Endodermal cell (in vitro differentiated cells): ENCODE data around the gene ZNF83. TPM values are rescaled to one million over a fixed set of nuclear protein-coding genes. Genes with fewer than 3 reads are reported as not detected.
A peak's percentile ranks its signal among the peaks of the same experiment; 100 is the strongest.
"Not testable (repeated sequence)": the region's sequence is repeated elsewhere in the genome, so short reads cannot be mapped to it uniquely, and the experiment has no call there.

Experiments used
- DNase-seq: peaks from one replicate; pipeline ENCODE4 v3.0.0-alpha.2; 2017
- H3K27ac ChIP-seq: 2 replicates; pipeline ENCODE4 v1.5.1; 2013; ENCODE audit warnings: mild to moderate bottlenecking, low read depth, low read length, moderate library complexity
- H3K27me3 ChIP-seq: 2 replicates; pipeline ENCODE4 v1.6.1; 2013; ENCODE audit warnings: mild to moderate bottlenecking, low read length, moderate library complexity; ENCODE audit not compliant: insufficient read depth, control insufficient read depth, poor library complexity, severe bottlenecking
- H3K36me3 ChIP-seq: 2 replicates; pipeline ENCODE4 v1.7.0; 2013; ENCODE audit warnings: mild to moderate bottlenecking, low read length, moderate library complexity; ENCODE audit not compliant: control insufficient read depth, insufficient read depth
- H3K4me1 ChIP-seq: one replicate; pipeline ENCODE4 v1.7.0; 2013; ENCODE audit warnings: low read length; ENCODE audit not compliant: control insufficient read depth, insufficient read depth
- H3K4me3 ChIP-seq: 2 replicates; pipeline ENCODE4 v1.5.1; 2013; ENCODE audit warnings: mild to moderate bottlenecking, low read length, moderate library complexity
- H3K9ac ChIP-seq: 2 replicates; pipeline ENCODE4 v1.6.1; 2013; ENCODE audit warnings: mild to moderate bottlenecking, low read length, moderate library complexity; ENCODE audit not compliant: poor library complexity, severe bottlenecking; ENCODE audit errors: extremely low read depth
- H3K9me3 ChIP-seq: 2 replicates; pipeline ENCODE4 v1.6.1; 2013; ENCODE audit warnings: mild to moderate bottlenecking, low read length, moderate library complexity; ENCODE audit not compliant: control insufficient read depth
- H3K27ac Mint-ChIP-seq: 2 replicates; pipeline ENCODE4 v1.8.0; 2020; ENCODE audit warnings: mixed read lengths
- H3K27me3 Mint-ChIP-seq: 2 replicates; pipeline ENCODE4 v1.8.0; 2021; ENCODE audit warnings: mild to moderate bottlenecking, mixed read lengths; ENCODE audit not compliant: insufficient read depth
- H3K36me3 Mint-ChIP-seq: 2 replicates; pipeline ENCODE4 v1.8.0; 2020; ENCODE audit warnings: low read depth, mixed read lengths
- H3K4me1 Mint-ChIP-seq: 2 replicates; pipeline ENCODE4 v1.8.0; 2020; ENCODE audit warnings: mixed read lengths
- H3K4me3 Mint-ChIP-seq: 2 replicates; pipeline ENCODE4 v1.8.0; 2020; ENCODE audit warnings: mild to moderate bottlenecking, moderate library complexity, mixed read lengths
- H3K9me3 Mint-ChIP-seq: 2 replicates; pipeline ENCODE4 v1.8.0; 2020; ENCODE audit warnings: mild to moderate bottlenecking, mixed read lengths
- CTCF ChIP-seq: fragments of 200-600 bp; sonication (generic); conservative IDR thresholded peaks from 2 replicates; pipeline ENCODE4 v1.5.0; 2021; ENCODE audit warnings: antibody characterized with exemption, mild to moderate bottlenecking
- WGBS, 2 experiments: methylation state at CpG; one replicate each; pipeline versions ENCODE4 v1.1.5 to v1.1.7; 2013; ENCODE audit warnings: missing lambda C conversion rate in 2 of 2, mixed read lengths in 1 of 2; ENCODE audit not compliant: insufficient coverage in 1 of 2, insufficient read length in 1 of 2; 5-methylcytosine and 5-hydroxymethylcytosine counted together
- total RNA-seq, 2 donors: library from RNA; stranded (reverse); fragmentation: NEBNext Ultra II Directional in 1 of 2; extraction: Animal tissue kit (Norgen Biotek cat#: 25700) in 1 of 2; gene quantifications; 2 replicates in 1 of 2; 3 replicates in 1 of 2; pipeline ENCODE4 v1.2.1, GENCODE V29; 2021

The ZNF83 gene
- total RNA-seq, 2 donors from 2014 or later = 59.0 to 88.7 TPM

- no peak for DNase-seq
Measured at GRCh38 chr19:52584736-52585440, 53.3 kb downstream of the ZNF83 start.

GRCh38 chr19:52570000-52570861 lies 67.9 kb downstream of the ZNF83 start, which contains the start of gene ZNF701:
Gene ZNF701 (plus strand): TSS chr19:52570287. CDS start chr19:52574148, 3,861 bp downstream.
- peaks cover 14% of the 10 kb centered on the region for H3K4me1 Mint-ChIP-seq
- no peaks in the 10 kb centered on the region for H3K9me3 Mint-ChIP-seq
- H3K27me3 Mint-ChIP-seq = no peaks in the 10 kb centered on the region
- H3K36me3 Mint-ChIP-seq = peaks cover 54% of the 10 kb centered on the region
- Histone ChIP-seq H3K9ac (peak within 1 kb of the TSS; percentile 95), H3K9me3 (no peaks in the 10 kb centered on the region), H3K36me3 (peaks cover 38% of the 10 kb centered on the region), H3K27ac (peak within 1 kb of the TSS; percentile 71), H3K4me1 (no peaks in the 10 kb centered on the region), H3K27me3 (no peaks in the 10 kb centered on the region), H3K4me3 (peak within 1 kb of the TSS; percentile 97)
- peak; percentile 64 for TF ChIP-seq CTCF
- WGBS, 2 experiments = 0 to 1% methylated on average over 25 to 57 of the region's 57 CpGs
- peak within 1 kb of the TSS; percentile 96 for H3K4me3 Mint-ChIP-seq
- DNase-seq = peak; percentile 99
- peak within 1 kb of the TSS; percentile 99 for H3K27ac Mint-ChIP-seq

More at GRCh38 chr19:52584736-52585440, 53.3 kb downstream of the ZNF83 start:
- Mint-ChIP-seq H3K36me3 (peaks cover 82% of the 10 kb centered on the region), H3K4me3 (no peak overlapping the region), H3K27me3 (no peaks in the 10 kb centered on the region), H3K4me1 (no peaks in the 10 kb centered on the region), H3K27ac (no peak overlapping the region), H3K9me3 (peaks cover 12% of the 10 kb centered on the region)
- no peak overlapping the region for H3K4me3 ChIP-seq
- H3K4me1 ChIP-seq = no peaks in the 10 kb centered on the region
- WGBS, 2 experiments = 94 to 95% methylated on average over 28 to 39 of the region's 39 CpGs
- H3K36me3 ChIP-seq = peaks cover 64% of the 10 kb centered on the region
- peaks cover 53% of the 10 kb centered on the region for H3K9me3 ChIP-seq
- H3K27me3 ChIP-seq = no peaks in the 10 kb centered on the region
- no peak overlapping the region for H3K9ac ChIP-seq
- H3K27ac ChIP-seq = no peak overlapping the region
- TF ChIP-seq CTCF = no peak

GRCh38 chr19:52569638-52569999 lies 68.5 kb downstream of the ZNF83 start:
- WGBS, 2 experiments = 5 to 9% methylated on average over 7 to 13 of the region's 13 CpGs
- Histone ChIP-seq H3K36me3 (peaks cover 32% of the 10 kb centered on the region), H3K9ac (peak overlapping the region; percentile 95), H3K4me3 (peak overlapping the region; percentile 97), H3K27ac (peak overlapping the region; percentile 71)
- Mint-ChIP-seq H3K4me3 (peak overlapping the region; percentile 96), H3K36me3 (peaks cover 50% of the 10 kb centered on the region), H3K27ac (peak overlapping the region; percentile 99), H3K4me1 (peaks cover 14% of the 10 kb centered on the region)
- peak; percentile 92 for DNase-seq
- not testable (repeated sequence) for H3K27me3 Mint-ChIP-seq, H3K27me3 ChIP-seq, H3K9me3 ChIP-seq, H3K9me3 Mint-ChIP-seq, H3K4me1 ChIP-seq
